ENCODE results near the gene ZNF778.

The ZNF778 gene

DNA sequence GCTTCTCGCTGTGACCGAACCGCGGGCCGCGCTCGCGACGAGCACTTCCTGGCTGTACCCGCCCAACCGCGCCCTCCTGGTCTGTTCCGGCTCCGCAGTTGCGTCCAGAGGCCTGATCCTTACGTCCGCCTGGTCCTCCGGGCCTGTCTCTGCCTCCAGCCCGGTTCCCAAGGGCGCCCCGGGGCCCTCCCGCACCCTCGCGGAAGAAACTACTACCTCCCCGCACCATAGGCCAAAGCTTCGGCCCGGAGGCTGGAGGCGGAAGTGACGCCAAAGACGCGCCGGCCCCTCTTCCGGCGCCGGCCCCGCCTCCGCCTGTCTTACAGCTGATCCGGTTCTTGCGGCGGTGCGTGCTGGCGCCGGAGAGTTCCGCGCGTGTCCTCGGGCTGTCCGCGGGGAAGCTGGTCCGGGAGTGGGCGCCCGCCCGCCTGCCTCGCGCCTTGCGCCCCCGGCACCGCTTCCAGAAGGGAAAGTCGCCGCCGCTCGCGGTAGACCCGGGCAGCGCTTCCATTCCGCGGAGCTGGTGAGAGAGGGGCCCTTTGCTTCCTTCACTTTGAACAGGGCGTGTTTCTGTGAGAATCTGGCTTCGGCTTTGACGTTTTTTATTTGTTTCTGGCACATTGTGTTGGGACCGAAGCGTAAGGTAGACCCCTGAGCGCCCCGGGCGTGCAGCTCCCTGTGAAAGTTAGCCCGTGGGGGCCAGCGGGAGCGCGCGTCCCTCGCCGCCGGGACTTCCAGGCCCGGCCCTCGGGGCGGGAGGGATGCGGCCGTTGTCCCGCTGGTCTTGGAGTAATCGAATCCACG is at the start of gene ZNF778:
Gene ZNF778 (plus strand): TSS at position 316 of the 804 bp plus-strand sequence. CDS start 3,425 bp downstream, outside the sequence.
- peak; percentile 89 for DNase-seq (ENCODE audit: low spot score)

DNA sequence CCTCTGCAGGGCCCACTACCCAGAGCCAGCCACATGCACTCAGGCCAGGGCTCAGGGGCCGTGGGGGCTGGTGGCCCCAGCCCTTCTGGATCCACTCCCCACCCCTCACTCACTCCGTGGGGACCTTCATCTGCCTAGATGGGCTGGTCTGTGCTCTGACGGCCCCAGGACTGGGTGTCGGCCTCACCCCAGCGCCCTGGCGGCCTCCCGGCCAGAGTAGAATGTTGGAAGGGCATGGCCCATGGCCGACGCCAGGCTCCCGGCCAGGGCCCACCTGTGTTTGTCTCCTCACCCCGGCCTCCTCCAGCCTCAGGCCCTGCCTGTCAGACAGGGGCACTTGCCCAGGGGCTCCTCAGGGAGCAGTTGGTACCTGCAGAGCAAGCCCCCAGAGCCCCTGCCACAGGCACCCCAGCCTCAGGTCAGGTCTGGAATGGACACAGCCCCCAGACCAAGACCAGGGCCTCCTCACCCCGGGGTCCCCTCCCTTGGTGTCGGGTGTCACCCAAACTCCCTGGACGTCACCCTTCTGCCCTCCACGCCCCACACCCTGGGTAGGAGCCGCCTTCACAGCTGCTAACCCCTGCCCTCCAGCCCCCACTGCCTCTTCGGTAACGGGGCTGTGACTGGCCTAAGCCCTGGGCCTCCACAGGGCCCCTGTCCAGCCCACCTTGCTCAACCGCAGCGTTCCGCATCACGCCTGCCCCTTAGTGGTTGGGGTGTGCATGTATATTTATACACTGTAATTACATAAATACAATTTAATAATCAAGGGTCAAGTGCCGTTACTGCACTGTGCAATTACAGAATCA is 48.9 kb upstream of the ZNF778 start:
- no peak for DNase-seq (ENCODE audit: low spot score)

DNA sequence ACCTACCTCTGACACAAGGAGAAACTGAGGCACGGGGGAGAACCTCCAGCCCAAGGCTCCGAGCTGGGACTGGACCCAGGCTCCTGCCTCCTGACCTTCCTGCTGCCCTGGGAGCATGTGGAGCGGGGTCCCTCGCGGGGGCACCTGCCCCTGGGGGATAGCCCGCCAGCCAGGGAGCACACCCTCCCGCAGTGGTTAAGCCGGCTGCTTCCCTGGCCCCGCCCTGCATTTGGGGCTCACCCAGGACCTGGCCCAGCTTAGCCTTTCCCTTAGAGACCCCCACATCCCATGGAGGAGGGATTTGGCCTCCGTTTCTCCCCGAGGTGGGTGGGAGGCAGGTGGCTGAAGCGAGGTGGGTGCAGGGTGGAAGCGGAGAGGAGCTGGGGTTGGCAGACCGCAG is 47.7 kb upstream of the ZNF778 start:
- DNase-seq (ENCODE audit: low spot score) = no peak

DNA sequence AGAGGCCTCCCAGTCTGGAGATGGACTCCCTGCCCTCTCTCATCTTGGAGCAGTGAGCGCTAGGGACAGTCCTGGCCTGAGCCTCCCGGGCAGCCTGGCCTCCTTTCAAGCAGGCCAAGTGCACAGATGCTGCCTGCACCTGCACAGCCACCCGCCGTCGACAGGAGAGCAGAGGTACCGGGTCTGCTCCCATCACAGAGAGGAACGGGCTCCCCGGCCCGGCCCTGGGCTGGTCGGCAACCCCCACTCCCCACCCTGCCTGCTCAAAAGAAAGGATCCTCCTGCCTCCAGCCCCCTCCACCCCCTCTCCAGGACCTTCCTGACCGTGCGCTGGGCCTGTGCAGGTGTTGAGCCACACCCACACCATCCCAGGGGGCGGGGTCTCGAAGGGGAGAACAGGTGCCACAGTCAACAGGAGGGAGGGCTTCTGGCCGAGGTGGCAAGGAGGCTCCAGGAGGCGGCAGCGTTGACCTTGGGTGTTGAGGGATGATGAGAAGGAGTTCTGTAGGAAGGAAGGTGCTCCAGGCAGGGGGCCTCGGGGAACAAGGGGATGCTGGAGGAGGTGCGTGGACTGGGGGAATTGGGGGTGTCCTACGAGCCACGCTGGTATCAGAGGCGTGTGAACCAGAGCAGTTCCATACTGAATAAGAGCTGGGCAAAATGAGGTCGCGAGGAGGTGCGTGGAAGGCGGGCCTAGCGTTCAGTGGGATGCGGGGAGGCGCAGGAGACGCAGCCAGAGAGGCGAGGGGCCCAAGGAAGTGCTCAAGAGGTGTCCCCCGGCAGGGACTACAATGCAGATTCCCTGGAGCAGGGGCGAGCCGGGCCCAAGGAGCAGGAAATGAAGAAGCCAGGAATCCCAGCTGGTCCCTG is 46.9 kb upstream of the ZNF778 start:
- DNase-seq (ENCODE audit: low spot score) = no peak

DNA sequence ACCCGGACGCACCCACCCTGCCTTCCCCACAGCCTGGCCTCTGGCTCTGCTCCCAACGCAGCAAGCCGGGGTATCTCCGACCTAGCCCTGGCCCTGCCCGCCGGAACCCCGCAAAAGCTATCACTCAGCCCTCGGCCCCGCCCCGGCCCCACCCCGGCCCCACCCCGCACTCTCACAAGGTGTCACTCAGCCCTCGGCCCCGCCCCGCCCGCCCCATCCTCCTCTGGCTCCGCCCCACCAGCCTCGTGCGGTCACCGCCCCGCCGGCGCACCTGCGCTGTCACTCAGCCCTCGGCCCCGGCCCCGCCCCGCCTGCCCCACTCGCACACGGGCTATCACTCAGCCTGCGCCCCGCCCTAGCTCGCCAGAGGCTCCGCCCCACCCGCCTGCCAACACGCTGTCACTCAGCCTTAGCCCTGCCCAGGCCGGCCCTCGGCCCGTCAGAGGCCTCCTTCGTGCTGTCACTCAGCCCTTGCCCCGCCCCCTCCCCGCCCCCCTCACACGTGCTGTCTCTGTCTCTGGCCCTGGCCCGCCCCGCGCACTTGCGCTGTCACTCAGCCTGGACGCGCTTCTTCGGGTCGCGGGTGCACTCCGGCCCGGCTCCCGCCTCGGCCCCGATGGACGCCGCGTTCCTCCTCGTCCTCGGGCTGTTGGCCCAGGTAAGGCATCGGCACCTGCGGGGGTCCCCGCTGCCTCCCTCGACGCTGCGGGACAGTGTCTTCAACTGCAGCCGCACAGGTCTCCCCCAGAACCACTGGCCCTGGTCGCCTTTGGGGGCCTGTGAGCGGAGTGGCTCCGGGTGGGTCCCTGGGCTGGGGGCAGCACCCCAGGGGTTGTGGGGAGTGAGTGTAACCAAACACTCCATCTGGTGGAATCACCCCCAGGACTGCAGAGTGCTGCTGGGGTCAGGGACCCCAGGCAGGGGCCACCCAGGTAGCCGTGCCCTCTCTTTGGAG is 46.0 kb upstream of the ZNF778 start, which contains the start of gene CDH15:
Gene CDH15 (plus strand): TSS at position 533 of the 955 bp plus-strand sequence. CDS start 84 bp downstream, at position 617.
- DNase-seq (ENCODE audit: low spot score) = peak; percentile 79

DNA sequence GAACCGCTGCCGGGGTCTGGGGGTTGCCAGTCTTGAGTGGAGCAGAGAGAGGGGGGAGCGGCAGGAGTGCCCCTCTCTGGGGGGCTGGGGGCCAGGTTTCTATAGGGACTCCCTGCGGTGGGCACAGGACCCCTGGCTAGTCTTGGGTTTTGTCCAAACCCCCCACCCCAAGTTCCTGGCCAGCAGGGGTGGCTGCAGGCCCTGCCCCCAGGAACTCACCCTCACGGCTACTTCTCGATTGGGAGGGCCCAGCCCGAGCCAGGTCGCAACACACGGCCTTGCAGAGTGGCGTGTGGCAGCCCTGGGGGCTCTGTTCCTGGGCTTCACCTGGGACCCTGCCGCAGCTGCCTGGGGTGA is 45.4 kb upstream of the ZNF778 start:
- no peak for DNase-seq (ENCODE audit: low spot score)

DNA sequence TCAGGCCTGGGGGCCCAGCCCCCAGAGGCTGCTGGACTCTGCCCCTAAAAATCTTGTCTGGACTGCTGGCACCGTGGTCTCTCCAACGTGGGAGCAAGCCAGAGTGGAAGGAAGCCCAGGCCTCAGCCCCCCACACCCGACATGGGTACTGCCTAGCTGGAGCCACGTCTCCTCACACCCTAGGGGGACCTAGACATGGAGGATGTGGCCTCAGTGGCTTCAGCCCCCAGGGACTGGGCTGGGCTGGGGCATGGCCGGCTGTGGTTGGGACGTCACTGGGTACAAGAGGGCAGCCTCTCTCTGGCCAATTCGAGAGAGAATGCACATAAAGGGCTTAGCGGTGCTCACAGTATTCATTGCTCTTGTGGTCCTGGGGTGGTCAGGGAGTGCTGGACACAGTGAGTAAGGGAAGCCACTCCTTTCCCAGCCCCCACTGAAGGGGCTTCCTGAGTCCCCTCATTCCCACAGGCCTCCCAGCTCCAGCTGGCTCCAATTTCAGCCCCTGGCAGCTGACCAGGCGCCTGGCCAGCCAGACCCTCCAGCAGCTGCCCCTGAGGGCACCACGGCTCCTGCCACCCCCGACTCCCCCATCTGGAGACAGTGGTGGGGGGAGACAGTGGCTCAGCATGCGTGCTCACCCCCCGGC is 44.9 kb upstream of the ZNF778 start:
- no peak for DNase-seq (ENCODE audit: low spot score)

DNA sequence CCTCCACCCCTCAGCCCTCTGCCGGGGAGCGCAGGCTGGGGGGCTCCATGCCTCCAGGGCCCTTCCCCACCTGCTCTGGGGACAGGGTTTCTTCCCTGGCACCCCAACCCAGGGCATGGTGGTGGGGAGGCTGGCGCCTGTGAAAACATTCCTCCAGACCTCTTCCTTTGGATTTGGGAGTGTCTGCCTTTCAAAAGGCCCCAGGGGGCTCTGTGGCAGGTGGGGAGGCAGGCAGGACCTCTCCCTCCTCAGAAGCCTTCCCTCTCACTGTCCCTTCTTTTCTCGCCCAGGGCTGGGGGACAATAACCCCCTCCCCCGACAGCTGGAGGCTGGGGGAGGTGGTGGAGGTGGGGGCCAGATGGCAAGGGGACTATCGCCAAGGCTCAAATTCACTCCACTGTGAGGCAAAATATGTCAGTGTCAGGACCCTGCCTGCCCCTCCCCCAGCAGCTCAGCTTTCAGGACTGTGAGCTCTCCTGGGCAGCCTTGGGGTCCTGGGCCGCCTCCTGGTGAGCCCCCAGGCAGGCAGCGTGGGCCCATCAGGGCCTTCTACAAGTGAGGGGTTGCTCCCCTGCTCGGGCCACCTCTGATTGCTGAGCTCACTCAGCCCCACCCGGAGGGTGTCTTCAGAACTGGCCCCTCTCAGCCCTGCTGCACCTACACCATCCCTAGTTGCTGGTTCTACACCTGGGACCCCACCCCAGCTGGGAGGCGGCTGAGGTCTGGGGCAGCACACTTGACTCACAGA is 44.2 kb upstream of the ZNF778 start:
- DNase-seq (ENCODE audit: low spot score) = no peak

DNA sequence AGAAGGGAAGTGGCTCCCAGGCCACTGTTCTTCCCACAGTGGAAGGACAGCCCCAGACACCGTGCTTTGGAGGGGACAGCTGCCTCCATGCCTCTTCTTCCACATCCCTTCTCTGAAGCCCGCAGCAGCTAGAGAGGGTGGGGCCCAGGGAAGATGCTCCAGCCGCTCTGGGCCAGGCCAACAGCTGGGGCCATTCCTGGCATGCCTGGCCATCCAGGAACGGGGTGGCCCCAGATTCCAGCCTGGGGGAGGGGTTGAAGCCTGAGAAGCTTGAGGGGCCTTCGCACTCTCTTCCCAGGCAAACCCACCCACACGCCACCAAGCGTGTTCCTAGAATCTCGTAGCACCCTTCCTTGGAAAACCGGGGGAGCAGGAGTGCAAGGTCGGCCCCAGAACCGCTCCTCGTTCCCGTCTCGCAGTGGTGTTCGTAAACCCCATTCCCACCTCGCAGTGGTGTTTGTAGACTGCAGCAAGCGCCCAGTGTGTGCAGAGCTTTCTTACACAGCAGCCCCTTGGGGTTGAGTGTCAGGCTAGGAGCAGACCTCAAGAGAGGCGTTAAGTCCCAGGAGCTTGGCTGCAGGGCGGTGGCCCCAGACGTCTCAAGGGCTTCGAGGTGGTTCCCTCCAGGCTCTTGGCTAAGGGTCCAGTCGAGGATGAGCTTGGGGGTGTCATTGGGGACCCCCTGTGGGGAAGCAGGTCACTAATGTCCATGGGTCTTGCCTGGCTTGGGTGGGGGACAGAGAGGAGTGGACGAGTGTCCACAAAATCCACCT is 43.3 kb upstream of the ZNF778 start:
- DNase-seq (ENCODE audit: low spot score) = no peak

DNA sequence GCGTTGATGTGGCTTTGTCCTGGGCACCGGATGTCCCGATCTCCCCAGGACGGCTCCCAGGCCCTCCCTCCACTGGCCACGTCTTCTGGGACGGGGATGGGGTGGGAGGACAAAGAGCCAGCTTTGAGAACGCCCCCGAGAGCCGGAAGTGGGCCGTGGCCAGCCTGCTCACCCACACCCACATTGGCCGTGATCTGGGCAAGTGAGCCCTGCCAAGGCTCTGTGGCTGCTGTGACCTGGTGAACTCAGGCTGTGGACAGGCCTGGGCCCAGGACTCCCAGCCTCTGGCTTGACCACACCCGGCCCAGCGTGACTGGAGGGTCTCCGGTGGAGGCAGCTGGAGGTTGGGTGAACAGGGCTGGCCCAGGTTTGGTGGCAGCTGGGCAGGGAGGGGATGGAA is 42.6 kb upstream of the ZNF778 start:
- no peak for DNase-seq (ENCODE audit: low spot score)

DNA sequence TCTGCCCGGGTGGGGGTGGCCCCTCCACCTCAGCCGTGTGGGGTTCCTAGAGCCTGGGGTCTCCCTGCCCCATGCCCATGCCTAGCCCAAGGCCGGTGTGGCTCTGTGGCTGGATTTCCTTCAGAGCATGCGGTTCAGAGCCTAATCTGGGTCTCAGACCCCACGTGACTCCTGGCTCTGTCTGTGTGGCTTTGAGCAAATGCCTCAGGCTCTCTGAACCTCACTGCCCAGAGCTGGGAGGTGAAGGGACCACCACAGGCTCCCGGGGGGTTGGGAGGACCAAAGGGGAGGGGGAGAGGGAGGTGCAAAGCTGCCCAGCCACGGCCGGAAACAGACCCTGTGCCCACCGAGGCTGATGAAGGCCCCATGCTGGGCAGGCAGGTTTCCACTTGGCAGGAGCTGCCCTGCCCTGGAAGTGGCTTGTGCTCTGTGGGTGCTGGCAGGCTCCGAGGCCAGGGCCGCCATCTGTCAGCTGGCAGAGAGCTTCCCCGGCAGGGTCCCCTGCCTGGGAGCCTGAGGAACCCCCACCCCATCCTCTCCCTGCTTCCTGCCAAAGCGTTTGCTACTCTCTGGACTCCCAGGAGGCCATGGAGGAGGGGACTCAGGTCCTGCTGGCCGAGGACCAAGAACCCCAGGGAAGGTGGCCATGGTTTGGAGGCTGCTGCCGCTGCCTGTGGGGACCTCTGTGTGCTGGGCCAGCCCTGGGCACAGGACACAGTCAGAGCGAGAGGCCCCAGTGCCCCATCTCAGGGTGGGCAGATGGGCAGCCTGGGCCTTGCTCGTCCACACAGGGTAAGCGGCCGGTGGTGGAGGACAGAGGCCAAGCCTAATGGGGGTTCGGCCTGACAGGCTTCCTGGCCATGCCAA is 42.0 kb upstream of the ZNF778 start:
- no peak for DNase-seq (ENCODE audit: low spot score)

DNA sequence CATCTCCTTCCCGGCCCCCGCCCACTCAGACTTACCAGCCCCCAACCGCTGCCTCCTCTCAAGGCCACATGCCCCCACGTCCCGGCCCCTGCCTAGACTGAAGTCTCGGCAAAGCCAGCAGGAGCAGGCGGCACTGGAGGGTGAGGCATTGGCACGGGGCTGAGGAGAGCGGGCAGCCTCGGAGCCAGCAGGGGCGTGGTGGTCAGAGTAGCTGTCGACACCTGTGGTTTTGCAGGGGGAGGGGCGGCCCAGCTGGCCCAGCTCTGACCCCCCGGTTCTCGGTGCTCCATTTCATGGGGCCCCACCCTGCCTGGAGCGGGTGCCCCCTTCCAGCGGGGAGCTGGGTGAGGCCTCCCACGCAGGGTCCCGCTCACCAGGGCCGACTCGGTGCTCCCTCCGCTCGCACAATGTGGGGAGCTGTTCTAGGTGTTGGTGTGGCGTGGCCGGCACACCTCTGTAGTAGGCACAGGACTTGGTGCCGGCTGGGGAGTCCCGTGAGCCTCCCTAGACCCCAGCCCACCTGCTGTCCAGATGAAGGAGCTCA is 41.3 kb upstream of the ZNF778 start:
- DNase-seq (ENCODE audit: low spot score) = no peak

DNA sequence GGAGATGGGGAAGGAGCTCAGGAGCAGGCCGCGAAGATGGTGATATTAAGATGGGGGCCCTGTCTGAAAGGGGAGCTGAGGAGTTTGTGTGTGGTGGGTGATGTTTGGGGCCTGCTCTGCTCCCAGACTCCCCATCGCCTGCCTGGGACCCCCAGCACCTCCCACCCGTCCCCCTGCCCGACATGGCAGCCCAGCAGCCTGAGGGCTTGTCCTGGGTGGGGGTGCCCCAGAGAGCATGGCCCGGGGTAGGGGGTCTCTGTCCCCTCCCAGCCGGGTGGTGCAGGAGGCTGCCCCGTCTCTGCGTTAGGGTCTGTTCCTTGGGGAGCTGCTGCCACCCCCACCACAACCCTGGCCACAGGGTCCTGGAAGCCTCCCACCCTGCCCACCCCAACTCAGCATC is 40.8 kb upstream of the ZNF778 start:
- DNase-seq (ENCODE audit: low spot score) = no peak

DNA sequence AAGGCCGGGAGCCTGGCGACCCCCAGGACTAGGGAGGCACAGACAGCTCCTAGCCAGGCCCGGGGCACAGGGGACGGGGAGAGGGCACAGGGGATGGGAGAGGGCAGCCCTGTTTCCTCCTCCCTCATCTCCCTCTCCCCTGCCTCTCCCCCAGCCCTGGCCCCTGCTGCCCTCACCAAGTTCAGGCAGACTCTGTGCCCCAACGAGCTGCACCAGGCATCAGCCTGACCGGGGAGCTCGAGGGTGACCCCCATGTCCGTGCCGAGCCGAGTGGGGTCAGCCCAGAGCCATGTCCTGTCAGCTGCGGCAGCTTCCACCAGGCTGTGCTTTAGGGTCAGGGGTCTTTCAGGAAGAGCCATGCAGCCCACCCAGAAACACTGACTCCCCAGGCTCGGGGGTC is 40.0 kb upstream of the ZNF778 start:
- no peak for DNase-seq (ENCODE audit: low spot score)

DNA sequence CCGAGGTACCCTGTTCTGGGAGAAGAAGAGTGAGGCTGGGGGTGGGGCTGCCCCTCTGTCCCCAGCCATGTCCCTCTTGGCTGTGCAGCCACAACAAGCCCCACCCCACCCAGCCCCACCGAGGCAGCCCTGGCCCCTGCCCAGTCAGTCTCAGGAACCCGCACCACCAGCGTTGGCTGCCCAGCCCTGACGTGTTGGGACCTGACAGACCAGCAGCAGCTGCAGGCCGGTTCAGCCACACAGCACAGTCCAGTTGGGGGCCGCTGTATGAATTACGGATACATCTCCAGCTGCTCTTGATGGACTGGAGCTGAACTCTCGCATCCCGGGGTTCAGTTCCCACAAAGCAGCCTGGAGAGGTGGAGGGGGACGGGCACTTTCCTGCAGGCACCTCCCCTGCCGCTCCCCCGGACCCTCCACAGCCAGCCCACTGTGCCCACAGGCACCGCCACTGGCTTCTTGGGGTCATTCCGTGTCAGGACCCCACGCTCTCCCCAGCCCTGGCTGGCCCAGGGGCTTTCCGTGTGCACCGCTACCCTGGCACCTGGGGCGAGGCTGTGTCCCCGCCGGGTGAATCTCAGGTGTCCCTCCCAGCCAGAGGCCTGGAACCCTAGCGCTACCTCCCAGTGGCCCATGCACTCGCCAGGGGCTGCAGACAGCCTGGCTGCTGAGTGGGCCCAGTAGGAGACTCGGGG is 38.9 kb upstream of the ZNF778 start:
- no peak for DNase-seq (ENCODE audit: low spot score)

DNA sequence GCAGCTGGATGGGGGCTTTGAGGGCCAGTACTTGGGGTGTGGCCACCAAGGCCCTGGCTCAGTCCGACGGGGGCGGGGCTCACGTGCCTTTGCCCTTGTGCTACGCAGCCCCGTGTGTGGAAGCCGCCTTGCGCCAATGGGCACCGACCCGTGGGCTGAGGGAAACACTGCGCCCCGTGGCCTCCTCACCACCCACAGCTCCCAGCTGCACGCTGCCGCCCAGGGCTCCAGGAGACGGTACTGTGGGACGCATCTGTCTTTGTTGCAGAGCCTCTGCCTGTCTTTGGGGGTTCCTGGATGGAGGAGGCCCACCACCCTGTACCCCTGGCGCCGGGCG is 38.4 kb upstream of the ZNF778 start:
- DNase-seq (ENCODE audit: low spot score) = no peak

DNA sequence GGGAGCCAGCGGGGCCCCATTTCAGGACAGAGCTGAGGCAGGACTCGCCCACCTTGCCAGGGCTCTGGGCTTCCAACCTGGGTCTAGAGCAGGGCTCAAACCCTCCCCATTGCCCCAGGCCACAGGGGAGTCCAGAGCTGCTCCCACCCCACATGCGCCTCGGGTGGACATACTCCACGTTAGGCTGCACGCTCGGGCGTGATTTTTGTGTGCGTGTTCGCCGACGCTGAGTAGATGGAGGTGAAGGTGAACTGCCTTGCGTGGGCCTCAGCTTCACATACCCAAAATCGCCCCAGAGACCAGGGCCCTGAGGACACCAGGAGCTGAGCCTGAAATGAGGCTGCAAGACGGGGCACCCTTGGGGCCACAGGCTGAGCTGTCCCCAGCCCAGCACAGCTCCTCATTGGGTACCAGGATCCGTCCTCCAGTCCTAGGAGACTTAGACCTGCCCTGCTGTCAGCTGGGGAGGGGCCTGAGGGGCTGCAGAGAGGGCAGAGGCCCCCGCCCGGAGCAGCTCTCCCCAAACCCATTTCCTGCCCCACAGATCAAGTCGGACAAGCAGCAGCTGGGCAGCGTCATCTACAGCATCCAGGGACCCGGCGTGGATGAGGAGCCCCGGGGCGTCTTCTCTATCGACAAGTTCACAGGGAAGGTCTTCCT is 37.7 kb upstream of the ZNF778 start:
- no peak for DNase-seq (ENCODE audit: low spot score)

Data from globus pallidus (tissue), 1 donor.